ENCODE results near the gene ITFG1. TPM values are rescaled to one million over a fixed set of nuclear protein-coding genes. Genes with fewer than 3 reads are reported as not detected.
"Not testable (repeated sequence)": the region's sequence is repeated elsewhere in the genome, so short reads cannot be mapped to it uniquely, and the experiment has no call there.

Gene ITFG1
- total and polyA plus RNA-seq, 7 donors: 12.0 to 59.3 (median 36.0) TPM

GRCh38 chr16:47469227-47469626 lies 8.4 kb upstream of the ITFG1 start:
- 98 to 100% methylated on average over 1 of the region's 1 CpG for WGBS, 2 donors
- peaks cover 0 to 44% (median 26%) of the 10 kb centered on the region in 4 donors for H3K4me1 ChIP-seq
- no peaks in the 10 kb centered on the region for H3K9me3 ChIP-seq
- H3K27ac ChIP-seq: no peak overlapping the region
- intact Hi-C loops (cut with DNase I): no loop called here
- no peaks in the 10 kb centered on the region for H3K27me3 ChIP-seq
- no peak overlapping the region for H3K4me3 ChIP-seq
- DNase-seq: no peak
- no peak for TF ChIP-seq EP300 (IDR thresholded peaks at IDR 0.05)
- TF ChIP-seq POLR2A (IDR thresholded peaks at IDR 0.05): no peak
- TF ChIP-seq CTCF (IDR thresholded peaks at IDR 0.05): no peak
- no peak for TF ChIP-seq POLR2AphosphoS5 (IDR thresholded peaks at IDR 0.05)
- H3K36me3 ChIP-seq: no peaks in the 10 kb centered on the region

DNA sequence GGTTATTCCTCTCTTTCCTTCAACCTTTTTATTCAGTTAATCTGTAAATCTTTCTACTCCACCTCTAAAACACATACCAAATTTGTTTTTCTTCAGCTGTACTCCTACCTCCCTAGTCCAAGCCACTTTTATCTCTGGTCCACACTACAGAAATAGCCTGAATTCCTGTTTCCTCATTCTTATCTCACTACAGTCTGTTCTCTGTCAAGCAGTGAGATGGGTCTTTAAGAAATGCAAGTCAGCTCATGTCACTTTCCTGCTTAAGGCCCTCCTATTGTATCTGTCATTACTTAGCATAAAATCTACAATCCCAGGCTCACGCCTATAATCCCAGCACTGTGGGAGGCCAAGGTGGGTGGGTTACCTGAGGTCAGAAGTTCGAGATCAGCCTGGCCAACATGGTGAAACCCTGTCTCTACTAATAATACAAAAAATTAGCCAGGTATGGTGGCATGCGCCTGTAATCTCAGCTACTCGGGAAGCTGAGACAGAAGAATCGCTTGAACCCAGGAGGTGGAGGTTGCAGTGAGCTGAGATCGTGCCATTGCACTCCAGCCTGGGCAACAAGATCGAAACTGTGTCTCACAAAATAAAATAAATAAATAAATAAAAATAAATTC lies 7.3 kb upstream of the ITFG1 start:
- H3K27ac ChIP-seq; H3K36me3 ChIP-seq; H3K4me3 ChIP-seq; DNase-seq; H3K27me3 ChIP-seq; intact Hi-C loops (cut with DNase I); H3K9me3 ChIP-seq: not testable (repeated sequence)
- 95 to 98% methylated on average over 7 of the region's 7 CpGs for WGBS, 2 donors
- peaks cover 0 to 52% (median 36%) of the 10 kb centered on the region in 4 donors for H3K4me1 ChIP-seq

DNA sequence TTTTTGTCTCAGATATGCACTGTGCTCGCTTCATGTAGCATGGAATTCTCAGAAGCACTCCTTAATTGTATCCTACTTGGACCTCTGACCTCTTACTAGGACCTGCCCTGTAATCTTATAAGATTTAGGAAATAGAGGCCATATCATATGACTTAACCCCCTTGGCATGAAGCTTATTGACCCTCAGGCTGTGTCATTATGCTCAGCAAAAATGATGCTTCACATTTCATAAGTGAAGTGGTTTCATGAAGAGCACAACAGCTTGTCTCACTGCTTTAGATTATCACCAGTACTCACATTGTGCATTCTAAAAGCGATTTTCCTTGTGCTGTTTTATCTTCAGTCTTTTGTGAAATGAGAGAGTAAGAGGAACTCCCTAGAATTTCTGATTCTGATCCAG lies 6.6 kb upstream of the ITFG1 start:
- Histone ChIP-seq H3K4me3 (no peak overlapping the region), H3K9me3 (no peaks in the 10 kb centered on the region), H3K4me1 (peaks cover 0 to 59% (median 41%) of the 10 kb centered on the region in 4 donors), H3K27ac (no peak overlapping the region), H3K36me3 (no peaks in the 10 kb centered on the region), H3K27me3 (no peaks in the 10 kb centered on the region)
- intact Hi-C loops (cut with DNase I): no loop called here
- DNase-seq: no peak
- 93 to 94% methylated on average over 2 of the region's 2 CpGs for WGBS, 2 donors
- TF ChIP-seq EP300 (IDR thresholded peaks at IDR 0.05) (no peak), POLR2A (IDR thresholded peaks at IDR 0.05) (no peak), POLR2AphosphoS5 (IDR thresholded peaks at IDR 0.05) (no peak), CTCF (IDR thresholded peaks at IDR 0.05) (no peak)

- Histone ChIP-seq H3K36me3 (no peaks in the 10 kb centered on the region), H3K9me3 (no peaks in the 10 kb centered on the region), H3K4me3 (no peak overlapping the region), H3K27ac (peak overlapping the region in 2 of 4 donors; percentile 96 to 99), H3K4me1 (peaks cover 0 to 66% (median 48%) of the 10 kb centered on the region in 4 donors), H3K27me3 (no peaks in the 10 kb centered on the region)
- no peak for DNase-seq
- 76 to 82% methylated on average over 2 of the region's 2 CpGs for WGBS, 2 donors
- intact Hi-C loops (cut with DNase I): no loop called here
- TF ChIP-seq POLR2A (IDR thresholded peaks at IDR 0.05) (no peak), CTCF (IDR thresholded peaks at IDR 0.05) (no peak), EP300 (IDR thresholded peaks at IDR 0.05) (no peak), POLR2AphosphoS5 (IDR thresholded peaks at IDR 0.05) (no peak)
Observed at GRCh38 chr16:47465919-47466630, 5.2 kb upstream of the ITFG1 start.

GRCh38 chr16:47463771-47464624 lies 3.1 kb upstream of the ITFG1 start:
- Histone ChIP-seq H3K36me3 (no peaks in the 10 kb centered on the region), H3K4me3 (no peak overlapping the region), H3K4me1 (peaks cover 0 to 80% (median 60%) of the 10 kb centered on the region in 4 donors), H3K27ac (peak overlapping the region in 3 of 4 donors; percentile 61 to 99 (median 96)), H3K27me3 (no peaks in the 10 kb centered on the region), H3K9me3 (no peaks in the 10 kb centered on the region)
- TF ChIP-seq POLR2AphosphoS5 (IDR thresholded peaks at IDR 0.05) (peak in 2 of 4 donors; percentile 43 to 45), POLR2A (IDR thresholded peaks at IDR 0.05) (no peak), CTCF (IDR thresholded peaks at IDR 0.05) (no peak), EP300 (IDR thresholded peaks at IDR 0.05) (no peak)
- no peak for DNase-seq
- intact Hi-C loops (cut with DNase I): no loop called here
- 82 to 89% methylated on average over 11 of the region's 11 CpGs for WGBS, 2 donors
